ENCODE data around the gene QRICH1. TPM values are rescaled to one million over a fixed set of nuclear protein-coding genes. Genes with fewer than 3 reads are reported as not detected.

The QRICH1 gene
- total and polyA plus RNA-seq, 2 of the 13 experiments (the other 11 are each of a cell fraction or from before 2014, with no cell fraction given), result 52.6 to 102 TPM

DNA sequence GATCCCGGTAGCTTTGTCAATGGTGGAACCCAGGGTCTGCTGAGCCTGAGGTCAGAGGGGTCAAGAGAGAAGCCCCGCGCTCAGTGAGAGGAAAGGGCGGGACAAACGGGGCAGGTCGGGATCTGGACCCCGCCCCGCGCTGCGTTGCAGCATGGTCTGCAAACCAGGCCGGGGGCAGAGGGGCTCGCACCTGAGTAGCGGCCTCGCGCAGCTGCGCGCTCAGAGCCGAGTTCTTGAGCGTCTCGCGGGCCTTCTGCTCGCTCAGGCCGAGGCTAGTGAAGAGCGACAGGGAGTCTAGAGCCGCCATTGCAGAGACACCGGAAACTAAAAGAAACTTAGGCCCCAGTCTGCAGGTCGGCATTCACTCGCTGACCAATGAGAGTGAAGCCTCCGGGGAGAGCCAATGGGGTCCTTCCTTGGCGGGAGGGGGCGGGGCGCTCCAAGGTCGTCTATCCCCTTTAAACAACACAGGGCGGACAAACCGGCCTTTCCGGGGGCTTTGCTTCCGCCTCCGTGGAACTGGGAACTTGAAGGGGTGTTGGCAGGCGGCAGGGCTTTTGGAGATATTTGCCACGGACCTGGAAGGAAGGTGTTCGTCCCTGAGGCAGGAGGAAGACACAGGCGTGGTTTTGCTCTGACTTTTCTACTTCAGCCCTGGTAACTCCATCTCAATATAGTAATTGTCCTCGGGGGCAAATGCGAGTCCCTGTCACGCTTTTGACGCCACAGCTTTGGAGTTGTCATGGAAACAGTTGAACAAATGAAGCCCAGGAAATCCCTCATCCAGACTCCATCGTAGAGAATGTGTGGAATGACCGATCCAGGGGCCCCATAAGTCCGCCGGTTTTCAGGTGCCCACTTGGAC is 10.8 kb upstream of the QRICH1 start, which contains the start of gene QARS1 (continued):
- TF ChIP-seq, protein P1, sequence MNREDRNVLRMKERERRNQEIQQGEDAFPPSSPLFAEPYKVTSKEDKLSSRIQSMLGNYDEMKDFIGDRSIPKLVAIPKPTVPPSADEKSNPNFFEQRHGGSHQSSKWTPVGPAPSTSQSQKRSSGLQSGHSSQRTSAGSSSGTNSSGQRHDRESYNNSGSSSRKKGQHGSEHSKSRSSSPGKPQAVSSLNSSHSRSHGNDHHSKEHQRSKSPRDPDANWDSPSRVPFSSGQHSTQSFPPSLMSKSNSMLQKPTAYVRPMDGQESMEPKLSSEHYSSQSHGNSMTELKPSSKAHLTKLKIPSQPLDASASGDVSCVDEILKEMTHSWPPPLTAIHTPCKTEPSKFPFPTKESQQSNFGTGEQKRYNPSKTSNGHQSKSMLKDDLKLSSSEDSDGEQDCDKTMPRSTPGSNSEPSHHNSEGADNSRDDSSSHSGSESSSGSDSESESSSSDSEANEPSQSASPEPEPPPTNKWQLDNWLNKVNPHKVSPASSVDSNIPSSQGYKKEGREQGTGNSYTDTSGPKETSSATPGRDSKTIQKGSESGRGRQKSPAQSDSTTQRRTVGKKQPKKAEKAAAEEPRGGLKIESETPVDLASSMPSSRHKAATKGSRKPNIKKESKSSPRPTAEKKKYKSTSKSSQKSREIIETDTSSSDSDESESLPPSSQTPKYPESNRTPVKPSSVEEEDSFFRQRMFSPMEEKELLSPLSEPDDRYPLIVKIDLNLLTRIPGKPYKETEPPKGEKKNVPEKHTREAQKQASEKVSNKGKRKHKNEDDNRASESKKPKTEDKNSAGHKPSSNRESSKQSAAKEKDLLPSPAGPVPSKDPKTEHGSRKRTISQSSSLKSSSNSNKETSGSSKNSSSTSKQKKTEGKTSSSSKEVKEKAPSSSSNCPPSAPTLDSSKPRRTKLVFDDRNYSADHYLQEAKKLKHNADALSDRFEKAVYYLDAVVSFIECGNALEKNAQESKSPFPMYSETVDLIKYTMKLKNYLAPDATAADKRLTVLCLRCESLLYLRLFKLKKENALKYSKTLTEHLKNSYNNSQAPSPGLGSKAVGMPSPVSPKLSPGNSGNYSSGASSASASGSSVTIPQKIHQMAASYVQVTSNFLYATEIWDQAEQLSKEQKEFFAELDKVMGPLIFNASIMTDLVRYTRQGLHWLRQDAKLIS (CRISPR knock-in tag; IDR thresholded peaks at IDR 0.05), result peak; percentile 80; the same call in 1 of the 2 replicates
- peak; percentile 87 for TF ChIP-seq ZNF607 (CRISPR knock-in tag; IDR thresholded peaks at IDR 0.05; ENCODE audit: borderline replicate concordance)
- TF ChIP-seq SMAD1 (CRISPR knock-in tag; IDR thresholded peaks at IDR 0.05; ENCODE audit: borderline replicate concordance, low read depth), result 0 out of 2 replicates have a peak, but pooled peaks have one; percentile 70
- peak; percentile 65 for TF ChIP-seq PHF21A (CRISPR knock-in tag; IDR thresholded peaks at IDR 0.05)
- no peak for TF ChIP-seq ZNF770 (CRISPR knock-in tag; IDR thresholded peaks at IDR 0.05)
- TF ChIP-seq HHEX (CRISPR knock-in tag; IDR thresholded peaks at IDR 0.05), result no peak
- no peak for TF ChIP-seq ZC3H4 (CRISPR knock-in tag; IDR thresholded peaks at IDR 0.05; ENCODE audit: borderline replicate concordance)
- TF ChIP-seq XBP1 (CRISPR knock-in tag; IDR thresholded peaks at IDR 0.05), result no peak
- TF ChIP-seq ZIK1 (CRISPR knock-in tag; IDR thresholded peaks at IDR 0.05; ENCODE audit: borderline replicate concordance, low read depth), result 0 out of 2 replicates have a peak, but pooled peaks have one; percentile 53
- peak; percentile 76 for TF ChIP-seq AGO2 (optimal IDR thresholded peaks at IDR 0.05; ENCODE audit: low read depth, low read length)
- TF ChIP-seq TSC22D2 (CRISPR knock-in tag; IDR thresholded peaks at IDR 0.05; ENCODE audit: borderline replicate concordance), result peak; percentile 37; the same call in 1 of the 2 replicates
- TF ChIP-seq ZSCAN21 (CRISPR knock-in tag; IDR thresholded peaks at IDR 0.05; ENCODE audit: borderline replicate concordance), result peak; percentile 21; the same call in 1 of the 2 replicates
- TF ChIP-seq, protein P2, sequence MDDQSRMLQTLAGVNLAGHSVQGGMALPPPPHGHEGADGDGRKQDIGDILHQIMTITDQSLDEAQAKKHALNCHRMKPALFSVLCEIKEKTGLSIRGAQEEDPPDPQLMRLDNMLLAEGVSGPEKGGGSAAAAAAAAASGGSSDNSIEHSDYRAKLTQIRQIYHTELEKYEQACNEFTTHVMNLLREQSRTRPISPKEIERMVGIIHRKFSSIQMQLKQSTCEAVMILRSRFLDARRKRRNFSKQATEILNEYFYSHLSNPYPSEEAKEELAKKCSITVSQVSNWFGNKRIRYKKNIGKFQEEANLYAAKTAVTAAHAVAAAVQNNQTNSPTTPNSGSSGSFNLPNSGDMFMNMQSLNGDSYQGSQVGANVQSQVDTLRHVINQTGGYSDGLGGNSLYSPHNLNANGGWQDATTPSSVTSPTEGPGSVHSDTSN (CRISPR knock-in tag; IDR thresholded peaks at IDR 0.05; ENCODE audit: borderline replicate concordance), result no peak
- no peak for TF ChIP-seq MED13 (CRISPR knock-in tag; IDR thresholded peaks at IDR 0.05)
- TF ChIP-seq ZNF781 (CRISPR knock-in tag; IDR thresholded peaks at IDR 0.05; ENCODE audit: borderline replicate concordance, not compliant biosample characterization), result peak; percentile 56
- TF ChIP-seq SOX5 (CRISPR knock-in tag; IDR thresholded peaks at IDR 0.05; ENCODE audit: borderline replicate concordance), result peak; percentile 41

All from HepG2 (cell line).